ENCODE measurements around the gene CECR2. TPM values are rescaled to one million over a fixed set of nuclear protein-coding genes. Genes with fewer than 3 reads are reported as not detected.

CECR2 gene
- total RNA-seq, 1 experiment from 2014 or later: 3.6 TPM

DNA sequence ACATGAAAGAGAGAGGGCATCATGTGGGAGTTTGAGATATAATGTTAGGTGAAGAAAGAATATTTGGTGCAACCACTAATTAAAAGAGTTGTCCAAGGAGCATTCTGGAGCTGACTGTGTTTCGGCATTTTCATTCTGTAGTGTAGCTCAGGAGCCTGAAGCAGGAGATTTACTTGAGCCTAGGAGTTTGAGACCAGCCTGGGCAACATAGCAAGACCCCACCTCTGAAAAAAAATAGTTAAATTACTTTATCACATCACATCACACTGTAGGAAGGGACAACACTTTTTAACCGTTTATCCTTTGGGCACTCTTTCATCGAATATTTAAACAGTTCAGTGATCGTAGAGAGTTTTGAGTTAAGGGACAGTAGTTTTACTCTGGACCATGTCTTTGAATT is 143.7 kb downstream of the CECR2 start:
- Histone ChIP-seq H3K27ac (ENCODE audit: low read length) (no peak overlapping the region), H3K4me1 (ENCODE audit: control insufficient read depth, insufficient read depth, low read length) (no peaks in the 10 kb centered on the region), H3K9me3 (ENCODE audit: control insufficient read depth, insufficient read depth, low read depth, low read length) (no peaks in the 10 kb centered on the region), H3K27me3 (ENCODE audit: control insufficient read depth, insufficient read depth, low read length) (no peaks in the 10 kb centered on the region), H3K36me3 (ENCODE audit: control insufficient read depth, insufficient read depth, low read length) (no peaks in the 10 kb centered on the region), H3K4me3 (ENCODE audit: low read depth in 2 of 2, low read length in 2 of 2) (no peak overlapping the region)
- intact Hi-C loops (cut with micrococcal nuclease; ENCODE audit: unreplicated experiment): no loop called here
- ATAC-seq (no peak), DNase-seq (ENCODE audit: low read depth, low spot score) (no peak)
- ChIA-PET POLR2A (no interaction called here), CTCF (interaction anchor here (0.5 kb wide), 1 partner anchor 35 kb away, joined by 3 read pairs; no protein-coding TSS in a partner anchor)
- TF ChIP-seq, protein P1, sequence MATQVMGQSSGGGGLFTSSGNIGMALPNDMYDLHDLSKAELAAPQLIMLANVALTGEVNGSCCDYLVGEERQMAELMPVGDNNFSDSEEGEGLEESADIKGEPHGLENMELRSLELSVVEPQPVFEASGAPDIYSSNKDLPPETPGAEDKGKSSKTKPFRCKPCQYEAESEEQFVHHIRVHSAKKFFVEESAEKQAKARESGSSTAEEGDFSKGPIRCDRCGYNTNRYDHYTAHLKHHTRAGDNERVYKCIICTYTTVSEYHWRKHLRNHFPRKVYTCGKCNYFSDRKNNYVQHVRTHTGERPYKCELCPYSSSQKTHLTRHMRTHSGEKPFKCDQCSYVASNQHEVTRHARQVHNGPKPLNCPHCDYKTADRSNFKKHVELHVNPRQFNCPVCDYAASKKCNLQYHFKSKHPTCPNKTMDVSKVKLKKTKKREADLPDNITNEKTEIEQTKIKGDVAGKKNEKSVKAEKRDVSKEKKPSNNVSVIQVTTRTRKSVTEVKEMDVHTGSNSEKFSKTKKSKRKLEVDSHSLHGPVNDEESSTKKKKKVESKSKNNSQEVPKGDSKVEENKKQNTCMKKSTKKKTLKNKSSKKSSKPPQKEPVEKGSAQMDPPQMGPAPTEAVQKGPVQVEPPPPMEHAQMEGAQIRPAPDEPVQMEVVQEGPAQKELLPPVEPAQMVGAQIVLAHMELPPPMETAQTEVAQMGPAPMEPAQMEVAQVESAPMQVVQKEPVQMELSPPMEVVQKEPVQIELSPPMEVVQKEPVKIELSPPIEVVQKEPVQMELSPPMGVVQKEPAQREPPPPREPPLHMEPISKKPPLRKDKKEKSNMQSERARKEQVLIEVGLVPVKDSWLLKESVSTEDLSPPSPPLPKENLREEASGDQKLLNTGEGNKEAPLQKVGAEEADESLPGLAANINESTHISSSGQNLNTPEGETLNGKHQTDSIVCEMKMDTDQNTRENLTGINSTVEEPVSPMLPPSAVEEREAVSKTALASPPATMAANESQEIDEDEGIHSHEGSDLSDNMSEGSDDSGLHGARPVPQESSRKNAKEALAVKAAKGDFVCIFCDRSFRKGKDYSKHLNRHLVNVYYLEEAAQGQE (IDR thresholded peaks at IDR 0.05; ENCODE audit: insufficient read depth in 1 of 2, low read depth in 2 of 2, low read length in 1 of 2): no peak
- TF ChIP-seq POLR2AphosphoS5 (IDR thresholded peaks at IDR 0.05; ENCODE audit: low read depth, low read length) (no peak), TCF7L2 (IDR thresholded peaks at IDR 0.05; ENCODE audit: low read depth, low read length) (no peak), SIN3A (IDR thresholded peaks at IDR 0.05; ENCODE audit: borderline replicate concordance, insufficient read depth, low read depth, low read length) (no peak)
- TF ChIP-seq, protein P2, sequence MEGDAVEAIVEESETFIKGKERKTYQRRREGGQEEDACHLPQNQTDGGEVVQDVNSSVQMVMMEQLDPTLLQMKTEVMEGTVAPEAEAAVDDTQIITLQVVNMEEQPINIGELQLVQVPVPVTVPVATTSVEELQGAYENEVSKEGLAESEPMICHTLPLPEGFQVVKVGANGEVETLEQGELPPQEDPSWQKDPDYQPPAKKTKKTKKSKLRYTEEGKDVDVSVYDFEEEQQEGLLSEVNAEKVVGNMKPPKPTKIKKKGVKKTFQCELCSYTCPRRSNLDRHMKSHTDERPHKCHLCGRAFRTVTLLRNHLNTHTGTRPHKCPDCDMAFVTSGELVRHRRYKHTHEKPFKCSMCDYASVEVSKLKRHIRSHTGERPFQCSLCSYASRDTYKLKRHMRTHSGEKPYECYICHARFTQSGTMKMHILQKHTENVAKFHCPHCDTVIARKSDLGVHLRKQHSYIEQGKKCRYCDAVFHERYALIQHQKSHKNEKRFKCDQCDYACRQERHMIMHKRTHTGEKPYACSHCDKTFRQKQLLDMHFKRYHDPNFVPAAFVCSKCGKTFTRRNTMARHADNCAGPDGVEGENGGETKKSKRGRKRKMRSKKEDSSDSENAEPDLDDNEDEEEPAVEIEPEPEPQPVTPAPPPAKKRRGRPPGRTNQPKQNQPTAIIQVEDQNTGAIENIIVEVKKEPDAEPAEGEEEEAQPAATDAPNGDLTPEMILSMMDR (IDR thresholded peaks at IDR 0.05): no peak
- BruUV-seq (replicated peaks): no TSS peak
- in situ Hi-C loops (cut with HindIII; ENCODE audit: low pct_unique_long_range_greater_than_20kb, low sequenced_read_pairs): no loop called here

DNA sequence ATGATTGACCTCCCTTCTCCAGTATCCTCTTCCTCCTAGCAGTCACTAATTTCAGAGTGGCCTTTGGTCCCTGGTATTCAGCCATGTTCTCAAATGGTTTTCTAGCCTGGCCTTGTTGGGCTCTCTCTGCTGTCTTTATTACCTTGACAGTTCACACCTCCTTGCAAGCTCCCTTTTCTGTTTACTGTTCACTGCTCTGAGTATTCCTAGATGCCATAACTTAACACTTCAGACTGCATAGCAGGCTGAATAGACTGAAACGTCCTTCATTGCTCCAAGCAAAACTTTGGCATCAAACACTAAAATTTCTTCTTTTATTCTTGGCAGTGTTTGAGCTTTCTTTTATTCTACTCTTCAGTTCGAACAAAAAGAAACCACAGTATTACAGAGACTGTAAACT is 144.4 kb downstream of the CECR2 start:
- TF ChIP-seq, protein P1 (IDR thresholded peaks at IDR 0.05; ENCODE audit: insufficient read depth in 1 of 2, low read depth in 2 of 2, low read length in 1 of 2): no peak
- TF ChIP-seq POLR2AphosphoS5 (IDR thresholded peaks at IDR 0.05; ENCODE audit: low read depth, low read length) (no peak), TCF7L2 (IDR thresholded peaks at IDR 0.05; ENCODE audit: low read depth, low read length) (no peak)
- TF ChIP-seq, protein P2 (IDR thresholded peaks at IDR 0.05): no peak
- H3K27me3 ChIP-seq (ENCODE audit: control insufficient read depth, insufficient read depth, low read length): no peaks in the 10 kb centered on the region
- no peaks in the 10 kb centered on the region for H3K9me3 ChIP-seq (ENCODE audit: control insufficient read depth, insufficient read depth, low read depth, low read length)
- no peaks in the 10 kb centered on the region for H3K36me3 ChIP-seq (ENCODE audit: control insufficient read depth, insufficient read depth, low read length)
- H3K27ac ChIP-seq (ENCODE audit: low read length): no peak overlapping the region
- POLR2A ChIA-PET: no interaction called here
- intact Hi-C loops (cut with micrococcal nuclease; ENCODE audit: unreplicated experiment) (no loop called here), in situ Hi-C loops (cut with HindIII; ENCODE audit: low pct_unique_long_range_greater_than_20kb, low sequenced_read_pairs) (no loop called here)
- no TSS peak for BruUV-seq (replicated peaks)
- H3K4me3 ChIP-seq (ENCODE audit: low read depth in 2 of 2, low read length in 2 of 2): no peak overlapping the region
- ATAC-seq: no peak
- CTCF ChIA-PET: interaction anchor here (0.5 kb wide), 1 partner anchor 35 kb away, joined by 3 read pairs; no protein-coding TSS in a partner anchor
- no peaks in the 10 kb centered on the region for H3K4me1 ChIP-seq (ENCODE audit: control insufficient read depth, insufficient read depth, low read length)
- no peak for DNase-seq (ENCODE audit: low read depth, low spot score)
